Keratinocyte (primary cell): Measurements from ENCODE around the gene STARD3.

Experiments
- EZH2 ChIP-seq: IDR thresholded peaks from one replicate; pipeline ENCODE4 v1.6.1; 2012; ENCODE audit warnings: inconsistent platforms, mild to moderate bottlenecking, low read length, moderate library complexity
- TF ChIP-seq, protein P1 (sequence below), 3 experiments: IDR thresholded peaks in 1 of 3; conservative IDR thresholded peaks in 1 of 3; optimal IDR thresholded peaks in 1 of 3; 2 replicates in 2 of 3; 3 replicates in 1 of 3; pipeline versions ENCODE3 to v1.5.1; 2011; ENCODE audit warnings: low read length in 3 of 3, mild to moderate bottlenecking in 3 of 3, moderate library complexity in 2 of 3, control low read depth in 1 of 3, inconsistent platforms in 1 of 3; ENCODE audit not compliant: insufficient read depth in 2 of 3; ENCODE audit errors: extremely low read depth in 1 of 3

DNA sequence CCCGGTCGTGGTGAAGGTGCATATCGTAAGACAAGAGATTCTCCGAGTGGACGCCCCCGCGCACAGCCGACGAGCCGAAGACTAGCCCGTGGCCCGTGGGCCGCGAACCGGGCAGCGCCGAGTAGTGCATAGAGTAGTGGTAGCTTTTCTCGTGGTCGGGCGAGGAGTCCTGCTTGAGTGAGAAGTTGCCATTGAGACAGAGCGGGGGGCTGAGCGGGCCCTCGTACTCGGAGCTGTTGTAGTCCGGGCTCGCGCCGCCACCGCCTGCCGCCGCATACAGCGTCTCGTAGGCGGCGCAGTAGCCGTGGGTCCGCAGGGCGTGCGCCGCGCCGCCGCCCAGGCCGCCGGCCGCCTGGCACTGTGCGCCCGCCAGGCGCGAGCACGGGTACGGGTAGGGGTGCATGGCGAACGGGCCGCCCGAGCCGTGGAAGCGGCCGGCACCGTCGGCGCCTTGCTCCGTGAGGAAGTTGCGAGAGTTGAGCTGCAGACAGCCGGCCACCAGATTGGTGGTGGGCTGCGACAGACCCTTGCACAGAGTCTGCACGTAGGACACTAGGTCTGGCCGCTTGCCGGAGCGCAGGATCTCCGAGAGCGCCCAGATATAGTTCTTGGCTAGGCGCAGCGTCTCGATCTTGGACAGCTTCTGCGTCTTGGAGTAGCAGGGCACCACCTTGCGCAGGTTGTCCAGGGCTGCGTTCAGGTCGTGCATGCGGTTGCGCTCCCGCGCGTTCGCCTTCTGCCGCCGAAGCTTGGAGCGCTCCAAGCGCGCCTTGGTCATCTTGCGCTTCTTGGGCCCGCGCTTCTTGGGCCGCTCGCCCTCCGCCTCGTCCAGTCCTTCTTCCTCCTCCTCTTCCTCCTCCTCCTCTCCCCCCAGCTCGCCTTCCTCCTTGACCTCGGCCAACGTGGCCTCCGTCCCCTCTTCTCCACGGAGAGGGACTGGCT lies 31.2 kb upstream of the STARD3 start:
- TF ChIP-seq EZH2 = peak; percentile 96
- TF ChIP-seq, protein P1, sequence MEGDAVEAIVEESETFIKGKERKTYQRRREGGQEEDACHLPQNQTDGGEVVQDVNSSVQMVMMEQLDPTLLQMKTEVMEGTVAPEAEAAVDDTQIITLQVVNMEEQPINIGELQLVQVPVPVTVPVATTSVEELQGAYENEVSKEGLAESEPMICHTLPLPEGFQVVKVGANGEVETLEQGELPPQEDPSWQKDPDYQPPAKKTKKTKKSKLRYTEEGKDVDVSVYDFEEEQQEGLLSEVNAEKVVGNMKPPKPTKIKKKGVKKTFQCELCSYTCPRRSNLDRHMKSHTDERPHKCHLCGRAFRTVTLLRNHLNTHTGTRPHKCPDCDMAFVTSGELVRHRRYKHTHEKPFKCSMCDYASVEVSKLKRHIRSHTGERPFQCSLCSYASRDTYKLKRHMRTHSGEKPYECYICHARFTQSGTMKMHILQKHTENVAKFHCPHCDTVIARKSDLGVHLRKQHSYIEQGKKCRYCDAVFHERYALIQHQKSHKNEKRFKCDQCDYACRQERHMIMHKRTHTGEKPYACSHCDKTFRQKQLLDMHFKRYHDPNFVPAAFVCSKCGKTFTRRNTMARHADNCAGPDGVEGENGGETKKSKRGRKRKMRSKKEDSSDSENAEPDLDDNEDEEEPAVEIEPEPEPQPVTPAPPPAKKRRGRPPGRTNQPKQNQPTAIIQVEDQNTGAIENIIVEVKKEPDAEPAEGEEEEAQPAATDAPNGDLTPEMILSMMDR (optimal IDR thresholded peaks at IDR 0.05 in 1 of 3, IDR thresholded peaks at IDR 0.05 in 1 of 3, conservative IDR thresholded peaks at IDR 0.05 in 1 of 3; ENCODE audit: extremely low read depth in 1 of 3, insufficient read depth in 2 of 3, low read length in 3 of 3) = peak in 1 of 3 experiments; percentile 16
